ENCODE data around the gene BICD2. TPM values are rescaled to one million over a fixed set of nuclear protein-coding genes. Genes with fewer than 3 reads are reported as not detected.

The BICD2 gene
- polyA plus RNA-seq, 1 donor from 2014 or later: 22.4 TPM

DNA sequence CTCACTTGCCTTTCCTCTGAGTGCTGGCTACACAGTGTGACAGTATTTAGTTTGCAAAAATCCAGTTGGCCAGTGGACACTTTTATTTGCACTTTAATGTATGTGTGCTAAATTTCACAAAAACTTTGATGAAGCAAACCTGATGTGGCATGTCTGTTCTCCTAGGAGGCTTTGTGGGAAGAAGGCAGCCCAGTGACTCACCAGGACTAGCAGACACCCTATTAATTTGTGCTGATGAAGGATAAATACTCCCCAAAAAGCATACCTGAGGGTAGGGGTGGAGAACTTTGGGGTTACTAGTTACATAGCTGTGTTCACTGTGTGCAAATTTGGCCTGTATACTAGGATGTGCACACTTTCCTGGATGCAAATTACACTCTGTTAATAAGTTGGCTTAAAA, 55.4 kb downstream of the BICD2 start:
- H3K36me3 ChIP-seq (ENCODE audit: insufficient read depth, low read length): peaks cover 5% of the 10 kb centered on the region
- TF ChIP-seq EZH2 (IDR thresholded peaks at IDR 0.05; ENCODE audit: borderline replicate concordance, insufficient read depth, low read length, poor library complexity, severe bottlenecking) (no peak), EP300 (conservative IDR thresholded peaks at IDR 0.05; ENCODE audit: poor library complexity, severe bottlenecking) (no peak), RAD21 (conservative IDR thresholded peaks at IDR 0.05) (no peak), SMC3 (conservative IDR thresholded peaks at IDR 0.05; ENCODE audit: poor library complexity) (no peak), TAF1 (IDR thresholded peaks at IDR 0.05; ENCODE audit: low read depth) (no peak), MXI1 (conservative IDR thresholded peaks at IDR 0.05; ENCODE audit: poor library complexity, severe bottlenecking) (no peak)
- TF ChIP-seq, protein P1, sequence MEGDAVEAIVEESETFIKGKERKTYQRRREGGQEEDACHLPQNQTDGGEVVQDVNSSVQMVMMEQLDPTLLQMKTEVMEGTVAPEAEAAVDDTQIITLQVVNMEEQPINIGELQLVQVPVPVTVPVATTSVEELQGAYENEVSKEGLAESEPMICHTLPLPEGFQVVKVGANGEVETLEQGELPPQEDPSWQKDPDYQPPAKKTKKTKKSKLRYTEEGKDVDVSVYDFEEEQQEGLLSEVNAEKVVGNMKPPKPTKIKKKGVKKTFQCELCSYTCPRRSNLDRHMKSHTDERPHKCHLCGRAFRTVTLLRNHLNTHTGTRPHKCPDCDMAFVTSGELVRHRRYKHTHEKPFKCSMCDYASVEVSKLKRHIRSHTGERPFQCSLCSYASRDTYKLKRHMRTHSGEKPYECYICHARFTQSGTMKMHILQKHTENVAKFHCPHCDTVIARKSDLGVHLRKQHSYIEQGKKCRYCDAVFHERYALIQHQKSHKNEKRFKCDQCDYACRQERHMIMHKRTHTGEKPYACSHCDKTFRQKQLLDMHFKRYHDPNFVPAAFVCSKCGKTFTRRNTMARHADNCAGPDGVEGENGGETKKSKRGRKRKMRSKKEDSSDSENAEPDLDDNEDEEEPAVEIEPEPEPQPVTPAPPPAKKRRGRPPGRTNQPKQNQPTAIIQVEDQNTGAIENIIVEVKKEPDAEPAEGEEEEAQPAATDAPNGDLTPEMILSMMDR (IDR thresholded peaks at IDR 0.05; ENCODE audit: poor library complexity, severe bottlenecking): no peak
- TF ChIP-seq, protein P2, sequence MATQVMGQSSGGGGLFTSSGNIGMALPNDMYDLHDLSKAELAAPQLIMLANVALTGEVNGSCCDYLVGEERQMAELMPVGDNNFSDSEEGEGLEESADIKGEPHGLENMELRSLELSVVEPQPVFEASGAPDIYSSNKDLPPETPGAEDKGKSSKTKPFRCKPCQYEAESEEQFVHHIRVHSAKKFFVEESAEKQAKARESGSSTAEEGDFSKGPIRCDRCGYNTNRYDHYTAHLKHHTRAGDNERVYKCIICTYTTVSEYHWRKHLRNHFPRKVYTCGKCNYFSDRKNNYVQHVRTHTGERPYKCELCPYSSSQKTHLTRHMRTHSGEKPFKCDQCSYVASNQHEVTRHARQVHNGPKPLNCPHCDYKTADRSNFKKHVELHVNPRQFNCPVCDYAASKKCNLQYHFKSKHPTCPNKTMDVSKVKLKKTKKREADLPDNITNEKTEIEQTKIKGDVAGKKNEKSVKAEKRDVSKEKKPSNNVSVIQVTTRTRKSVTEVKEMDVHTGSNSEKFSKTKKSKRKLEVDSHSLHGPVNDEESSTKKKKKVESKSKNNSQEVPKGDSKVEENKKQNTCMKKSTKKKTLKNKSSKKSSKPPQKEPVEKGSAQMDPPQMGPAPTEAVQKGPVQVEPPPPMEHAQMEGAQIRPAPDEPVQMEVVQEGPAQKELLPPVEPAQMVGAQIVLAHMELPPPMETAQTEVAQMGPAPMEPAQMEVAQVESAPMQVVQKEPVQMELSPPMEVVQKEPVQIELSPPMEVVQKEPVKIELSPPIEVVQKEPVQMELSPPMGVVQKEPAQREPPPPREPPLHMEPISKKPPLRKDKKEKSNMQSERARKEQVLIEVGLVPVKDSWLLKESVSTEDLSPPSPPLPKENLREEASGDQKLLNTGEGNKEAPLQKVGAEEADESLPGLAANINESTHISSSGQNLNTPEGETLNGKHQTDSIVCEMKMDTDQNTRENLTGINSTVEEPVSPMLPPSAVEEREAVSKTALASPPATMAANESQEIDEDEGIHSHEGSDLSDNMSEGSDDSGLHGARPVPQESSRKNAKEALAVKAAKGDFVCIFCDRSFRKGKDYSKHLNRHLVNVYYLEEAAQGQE (IDR thresholded peaks at IDR 0.05; ENCODE audit: borderline replicate concordance): no peak
- no peaks in the 10 kb centered on the region for H3K9me3 ChIP-seq (ENCODE audit: low read length)
- H3K9me2 ChIP-seq (ENCODE audit: insufficient read depth, low read length): no peaks in the 10 kb centered on the region
- H2AFZ ChIP-seq (ENCODE audit: low read depth, low read length): no peak overlapping the region
- H4K20me1 ChIP-seq (ENCODE audit: insufficient read depth): no peaks in the 10 kb centered on the region
- no peak overlapping the region for H3K4me2 ChIP-seq (ENCODE audit: low read length)
- H3K27ac ChIP-seq (ENCODE audit: low read length): no peak overlapping the region
- H3F3A ChIP-seq (ENCODE audit: insufficient read depth, low read length, poor library complexity, severe bottlenecking): no peaks in the 10 kb centered on the region
- H3K4me3 ChIP-seq (ENCODE audit: low read length): no peak overlapping the region
- H3K9ac ChIP-seq (ENCODE audit: low read length): no peak overlapping the region
- H3K79me2 ChIP-seq (replicated peaks; ENCODE audit: insufficient read depth, low read length): no peaks in the 10 kb centered on the region
- no peaks in the 10 kb centered on the region for H3K27me3 ChIP-seq (ENCODE audit: insufficient read depth, low read depth, low read length)

DNA sequence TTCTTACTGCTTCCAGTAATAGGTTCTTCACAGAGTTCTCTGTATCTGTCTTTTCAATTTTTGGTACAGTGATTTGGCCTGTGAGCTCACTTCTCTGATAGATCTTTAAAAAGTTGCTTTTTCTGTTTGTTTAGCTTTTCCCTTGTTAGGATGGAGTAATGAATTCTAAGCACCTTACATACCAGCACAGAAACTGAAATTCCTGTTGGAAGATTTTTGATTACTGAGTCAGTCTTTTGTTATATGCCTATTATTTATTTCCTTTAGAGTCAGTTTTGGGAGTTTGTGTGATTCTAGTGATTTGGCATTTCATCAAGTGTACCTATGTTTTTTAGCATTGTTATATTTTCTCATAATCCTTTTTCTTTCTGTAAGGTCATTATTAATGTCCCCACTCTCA, 57.1 kb downstream of the BICD2 start:
- Histone ChIP-seq H3F3A (ENCODE audit: insufficient read depth, low read length, poor library complexity, severe bottlenecking) (no peaks in the 10 kb centered on the region), H4K20me1 (ENCODE audit: insufficient read depth) (no peaks in the 10 kb centered on the region), H3K27me3 (ENCODE audit: insufficient read depth, low read depth, low read length) (no peaks in the 10 kb centered on the region), H3K9me2 (ENCODE audit: insufficient read depth, low read length) (no peaks in the 10 kb centered on the region), H3K4me3 (ENCODE audit: low read length) (no peak overlapping the region), H3K4me2 (ENCODE audit: low read length) (no peak overlapping the region), H3K36me3 (ENCODE audit: insufficient read depth, low read length) (no peaks in the 10 kb centered on the region), H2AFZ (ENCODE audit: low read depth, low read length) (no peak overlapping the region), H3K27ac (ENCODE audit: low read length) (no peak overlapping the region), H3K9me3 (ENCODE audit: low read length) (no peaks in the 10 kb centered on the region), H3K9ac (ENCODE audit: low read length) (no peak overlapping the region), H3K79me2 (replicated peaks; ENCODE audit: insufficient read depth, low read length) (no peaks in the 10 kb centered on the region)
- TF ChIP-seq EZH2 (IDR thresholded peaks at IDR 0.05; ENCODE audit: borderline replicate concordance, insufficient read depth, low read length, poor library complexity, severe bottlenecking): no peak
- no peak for TF ChIP-seq EP300 (conservative IDR thresholded peaks at IDR 0.05; ENCODE audit: poor library complexity, severe bottlenecking)
- no peak for TF ChIP-seq SMC3 (conservative IDR thresholded peaks at IDR 0.05; ENCODE audit: poor library complexity)
- TF ChIP-seq, protein P1 (IDR thresholded peaks at IDR 0.05; ENCODE audit: poor library complexity, severe bottlenecking): no peak
- TF ChIP-seq, protein P2 (IDR thresholded peaks at IDR 0.05; ENCODE audit: borderline replicate concordance): no peak
- TF ChIP-seq POLR2AphosphoS5 (IDR thresholded peaks at IDR 0.05): no peak
- TF ChIP-seq RAD21 (conservative IDR thresholded peaks at IDR 0.05): no peak
- no peak for TF ChIP-seq TAF1 (IDR thresholded peaks at IDR 0.05; ENCODE audit: low read depth)
- TF ChIP-seq MXI1 (conservative IDR thresholded peaks at IDR 0.05; ENCODE audit: poor library complexity, severe bottlenecking): no peak

Data from neural cell (in vitro differentiated cells).